GM18870 (cell line): ENCODE results near the gene CCDC106.
A peak's percentile ranks its signal among the peaks of the same experiment; 100 is the strongest.

Source experiments
- ATAC-seq: cut with Tn5 transposase; IDR thresholded peaks from one replicate; pipeline ENCODE4 v1.9.1; 2021; ENCODE audit warnings: moderate library complexity; ENCODE audit not compliant: unreplicated experiment

Gene CCDC106

GRCh38 chr19:55647732-55648584 lies at the start of gene CCDC106:
Gene CCDC106, plus strand, starts transcription at chr19:55648212. Its CDS starts 835 bp downstream, at chr19:55649047.
- no peak for ATAC-seq

DNA sequence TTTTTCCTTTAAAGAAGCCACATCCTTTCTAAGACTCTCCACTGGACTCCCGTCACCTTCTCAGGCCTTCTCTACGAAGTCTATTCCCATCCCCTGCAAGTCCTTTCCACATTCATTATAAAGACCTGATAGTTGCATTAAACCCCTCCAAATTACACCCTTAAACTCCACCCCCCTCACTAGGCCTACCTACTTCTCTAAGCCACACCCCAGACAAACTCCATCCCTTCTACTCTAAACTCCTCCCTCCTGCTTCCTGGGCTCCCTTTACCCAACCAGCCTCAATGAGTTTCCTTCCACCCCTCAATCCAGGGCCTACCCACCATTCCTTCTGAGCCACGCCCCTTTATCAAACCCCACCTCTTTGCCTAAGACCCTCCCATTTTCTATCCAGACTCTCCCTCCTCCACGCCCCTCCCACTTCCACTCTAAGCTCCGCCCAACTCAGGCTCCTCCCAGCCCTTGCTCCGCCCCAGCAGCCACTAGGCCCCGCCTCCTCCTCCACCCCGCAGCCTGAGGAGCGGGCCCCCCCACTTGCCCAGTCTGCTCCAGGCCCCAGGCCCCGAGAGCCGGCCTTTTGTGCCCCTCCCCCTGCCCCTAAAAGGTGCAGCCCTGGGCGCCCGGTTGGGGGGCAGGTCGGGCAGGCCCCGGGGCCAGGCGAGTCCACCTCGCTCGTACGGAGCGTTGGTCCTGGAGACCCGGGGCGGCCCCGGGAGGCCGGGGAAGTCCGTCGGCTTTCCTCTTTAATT lies 49.1 kb upstream of the CCDC106 start:
- peak; percentile 41 for ATAC-seq

DNA sequence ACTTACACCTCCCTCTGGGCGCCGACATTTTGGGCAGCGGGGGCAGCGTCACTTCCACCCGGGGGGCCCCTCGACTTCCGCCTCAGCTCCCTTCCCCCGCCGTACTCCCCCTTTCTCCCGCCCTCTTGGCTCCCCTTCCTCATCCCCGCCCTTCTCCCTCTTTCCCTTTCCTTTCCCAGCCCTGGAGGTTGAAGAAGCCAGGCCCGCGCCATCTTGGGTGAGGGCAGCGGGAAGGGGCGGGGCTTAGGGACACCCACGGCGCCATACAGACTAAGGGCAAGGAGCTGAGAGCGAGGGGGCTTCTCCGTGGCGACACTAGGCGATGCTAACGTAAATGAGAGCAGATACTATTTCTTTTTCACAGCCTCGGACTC lies 48.6 kb upstream of the CCDC106 start, which contains the start of gene FIZ1:
Gene FIZ1, minus strand, starts transcription at position 50 of the 374 bp plus-strand sequence. CDS start 1,652 bp downstream, outside the sequence.
- peak; percentile 38 for ATAC-seq

DNA sequence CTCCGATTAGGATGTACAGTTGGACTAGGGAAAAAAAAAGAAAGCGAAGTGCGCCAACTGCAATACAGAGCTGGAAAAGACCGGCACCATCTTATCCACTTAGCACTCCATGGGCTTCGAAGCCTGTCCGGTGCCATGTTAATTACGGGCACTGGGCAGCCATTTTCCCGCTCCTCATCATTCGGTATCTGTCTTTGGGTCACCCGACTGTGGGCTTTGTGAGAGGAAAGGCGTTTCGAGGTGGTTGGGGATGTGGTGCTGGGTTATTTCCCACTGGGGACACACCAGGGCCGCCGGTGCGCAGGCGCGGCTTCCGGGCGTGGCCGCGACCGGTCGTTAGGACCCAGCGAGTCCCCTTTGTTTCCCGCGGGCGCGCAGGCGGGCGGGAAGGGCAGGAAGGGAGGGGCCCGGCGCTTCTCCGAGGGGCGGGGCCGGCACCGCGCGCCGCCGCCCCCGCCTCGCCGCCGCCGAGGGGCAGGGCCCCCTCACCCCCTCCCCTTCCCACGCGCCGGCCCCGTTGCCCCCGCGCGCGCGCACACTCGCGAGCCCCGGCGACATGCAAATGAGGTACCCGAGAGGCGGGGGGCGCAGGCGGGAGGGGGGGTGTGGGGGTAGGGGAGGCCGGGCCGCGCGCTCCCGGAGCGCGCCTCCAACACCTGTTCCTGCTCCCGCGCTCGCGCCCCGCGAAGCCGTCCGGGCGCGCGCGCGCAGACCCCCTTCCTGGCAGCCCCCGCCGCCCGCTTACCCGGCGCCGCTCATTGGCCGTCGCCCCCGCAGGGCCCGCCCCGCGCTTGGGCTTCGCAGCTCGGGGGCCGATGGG lies 48.0 kb upstream of the CCDC106 start, which contains the start of gene ZNF524:
Gene ZNF524, plus strand, starts transcription at position 447 of the 820 bp plus-strand sequence. CDS start 1,825 bp downstream, outside the sequence.
- ATAC-seq: peak; percentile 39

DNA sequence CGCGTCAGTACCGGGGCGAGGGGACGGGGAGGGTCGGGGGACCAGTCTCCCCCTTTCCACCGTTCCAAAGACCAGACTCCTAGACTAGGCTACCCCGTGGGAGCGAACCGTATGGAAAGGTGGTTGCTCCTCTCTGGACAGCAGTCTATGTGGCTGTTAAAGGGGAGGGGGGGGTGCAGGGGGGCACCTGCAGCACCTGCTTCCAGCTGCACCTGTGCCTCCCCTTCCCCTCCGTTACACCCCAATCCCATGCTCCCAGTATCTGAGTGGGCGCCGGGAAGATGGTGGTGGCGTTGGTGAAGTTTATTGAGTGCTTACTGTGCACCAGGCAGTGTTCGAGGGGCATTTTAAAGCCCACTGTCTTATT lies 47.4 kb upstream of the CCDC106 start:
- ATAC-seq: no peak

GRCh38 chr19:55601084-55601483 lies 46.9 kb upstream of the CCDC106 start:
- no peak for ATAC-seq

- no peak for ATAC-seq
These were observed 45.7 kb upstream of the CCDC106 start for GRCh38 chr19:55602104-55603001.

- ATAC-seq: no peak
These were observed 44.9 kb upstream of the CCDC106 start for GRCh38 chr19:55603115-55603514.

DNA sequence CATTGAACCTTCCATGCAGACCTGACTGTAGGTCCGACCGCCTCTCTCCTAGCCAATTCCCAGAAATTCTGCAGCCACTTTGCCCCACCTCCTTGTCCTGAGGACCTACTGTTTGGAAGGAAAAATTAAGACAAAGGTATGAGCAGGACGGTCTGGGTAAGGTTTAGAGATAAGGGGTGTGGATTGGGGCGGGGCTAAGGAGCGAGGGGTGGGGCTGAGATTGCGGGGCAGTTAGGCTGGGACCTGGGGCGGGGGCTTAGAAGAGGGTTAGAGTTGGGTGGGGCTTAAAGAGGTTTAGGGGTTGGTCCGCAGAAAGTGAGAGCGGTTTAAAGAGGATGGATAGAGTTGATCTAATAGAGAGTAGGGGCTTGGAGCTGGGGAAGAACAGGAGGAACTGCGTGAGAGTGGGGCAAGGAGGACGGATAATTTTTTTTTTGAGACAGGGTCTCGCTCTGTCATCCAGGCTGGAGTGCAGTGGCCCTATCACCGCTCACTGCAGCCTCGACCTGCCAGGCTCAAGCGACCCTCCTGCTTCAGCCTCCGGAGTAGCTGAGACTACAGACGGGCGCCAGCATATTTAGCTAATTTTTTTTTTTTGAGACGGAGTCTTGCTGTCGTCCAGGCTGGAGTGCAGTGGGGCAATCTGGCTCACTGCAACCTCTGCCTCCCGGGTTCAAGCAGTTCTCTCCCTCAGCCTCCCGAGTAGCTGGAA lies 44.3 kb upstream of the CCDC106 start:
- ATAC-seq: no peak

GRCh38 chr19:55605207-55605636 lies 42.8 kb upstream of the CCDC106 start:
- ATAC-seq: peak; percentile 56

DNA sequence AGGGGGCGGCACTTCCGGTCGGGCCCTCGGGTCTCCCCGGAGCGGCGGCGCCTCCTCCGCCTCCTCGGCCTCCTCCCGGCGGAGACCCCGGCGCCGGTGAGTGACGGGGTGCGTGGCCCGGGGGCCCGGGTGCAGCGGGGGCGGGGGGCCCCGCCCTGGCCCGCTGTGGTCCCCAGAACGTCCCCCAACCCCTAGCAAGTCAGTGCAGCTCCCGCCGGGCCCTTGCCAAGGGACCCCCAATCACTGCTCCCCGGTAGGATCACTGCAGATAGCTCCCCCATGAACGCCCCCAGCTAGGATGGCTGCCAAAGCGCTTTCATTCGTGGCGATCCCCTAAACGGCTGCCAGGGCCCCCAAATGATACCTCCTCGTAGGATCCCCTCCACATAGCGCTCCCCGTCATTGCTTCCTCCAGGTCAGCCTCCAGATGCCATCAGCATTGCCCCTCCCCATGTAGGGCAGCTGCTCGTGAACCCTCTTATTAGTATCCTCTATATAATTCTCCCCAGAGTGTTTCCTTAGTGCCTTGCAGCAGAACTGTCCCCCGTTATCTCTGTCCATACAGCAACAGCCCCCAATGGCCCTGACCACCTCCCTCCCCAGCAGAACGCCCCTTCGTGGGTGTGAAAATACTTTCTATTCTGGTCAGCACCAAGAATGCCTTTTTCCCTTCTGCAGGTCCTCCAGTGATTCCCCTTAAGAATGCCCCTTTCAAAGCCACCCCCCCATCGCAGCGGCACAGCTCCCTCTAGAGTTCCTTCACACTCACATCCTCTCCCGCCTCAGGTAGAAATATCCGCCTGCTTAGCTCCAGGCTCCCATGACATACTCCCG lies 42.2 kb upstream of the CCDC106 start, which contains the start of gene ZNF865:
Gene ZNF865, plus strand, starts transcription at position 11 of the 834 bp plus-strand sequence. CDS start 7,972 bp downstream, outside the sequence.
- ATAC-seq: no peak

- no peak for ATAC-seq
These were observed 41.6 kb upstream of the CCDC106 start for GRCh38 chr19:55606471-55606787.

- ATAC-seq: no peak
These were observed 41.2 kb upstream of the CCDC106 start for GRCh38 chr19:55606817-55607216.

- no peak for ATAC-seq
These were observed 38.7 kb upstream of the CCDC106 start for GRCh38 chr19:55609326-55609725.

GRCh38 chr19:55611300-55611982 lies 36.6 kb upstream of the CCDC106 start:
- ATAC-seq: no peak

GRCh38 chr19:55611983-55612645 lies 35.9 kb upstream of the CCDC106 start:
- ATAC-seq: no peak

GRCh38 chr19:55613396-55613795 lies 34.6 kb upstream of the CCDC106 start:
- ATAC-seq: no peak
